ENCODE data around the gene SETD1B.

DNA sequence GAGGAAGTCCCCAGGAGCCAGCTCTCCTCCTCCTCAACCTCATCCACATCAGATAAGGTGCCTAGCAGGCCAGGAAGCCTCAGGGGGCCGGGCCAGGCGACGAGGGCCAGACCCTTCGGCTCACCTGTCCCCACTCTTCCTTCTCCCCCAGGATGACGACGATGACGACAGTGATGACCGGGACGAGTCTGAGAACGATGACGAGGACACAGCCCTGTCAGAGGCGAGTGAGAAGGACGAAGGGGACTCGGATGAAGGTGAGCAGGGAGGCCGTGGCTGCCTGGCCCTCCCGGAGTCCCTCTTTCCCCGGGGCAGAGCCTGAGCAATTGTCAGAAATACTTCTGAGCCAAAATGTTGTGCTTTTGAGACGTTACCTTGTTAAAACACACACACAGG is 13.8 kb downstream of the SETD1B start:
- no peak for TF ChIP-seq CTCF (IDR thresholded peaks at IDR 0.05; ENCODE audit: low read depth, low read length, poor library complexity, severe bottlenecking)
- TF ChIP-seq EZH2phosphoT487 (IDR thresholded peaks at IDR 0.05; ENCODE audit: borderline replicate concordance, low read length): no peak

Data from DOHH2 (cell line).